Activated B cell treated with CpG ODN at 0.5 μM for 24 hours (primary cell): ENCODE measurements around the gene TUSC2. TPM values are rescaled to one million over a fixed set of nuclear protein-coding genes. Genes with fewer than 3 reads are reported as not detected.

Experiments
- ATAC-seq: fragments of 200-7000 bp; cut with Tn5 transposase; one replicate; pipeline ENCODE4 v1.10.0; 2021; ENCODE audit warnings: low read depth, mild to moderate bottlenecking, moderate library complexity
- CTCF ChIA-PET: fragments of 350-600 bp; sonication (Branson Sonifier 250); formaldehyde crosslinking; loops from one replicate; lab custom pipeline; 2021; ENCODE audit warnings: antibody characterized with exemption; lab: Charles Lee
- POLR2A ChIA-PET: fragments of 350-600 bp; sonication (Branson Sonifier 250); formaldehyde crosslinking; loops from one replicate; lab custom pipeline; 2021; ENCODE audit warnings: antibody characterized with exemption; lab: Charles Lee
- DNase-seq: peaks from one replicate; pipeline ENCODE4 v3.0.0; 2022
- H3K27ac Mint-ChIP-seq: one replicate; pipeline ENCODE4 v1.8.0; 2020; ENCODE audit warnings: mixed read lengths
- H3K27me3 Mint-ChIP-seq: one replicate; pipeline ENCODE4 v1.8.0; 2021; ENCODE audit warnings: mixed read lengths
- H3K36me3 Mint-ChIP-seq: one replicate; pipeline ENCODE4 v1.8.0; 2021; ENCODE audit warnings: low read depth, mixed read lengths
- H3K4me1 Mint-ChIP-seq: one replicate; pipeline ENCODE4 v1.8.0; 2021; ENCODE audit warnings: mixed read lengths
- H3K4me3 Mint-ChIP-seq: one replicate; pipeline ENCODE4 v1.8.0; 2020; ENCODE audit warnings: mild to moderate bottlenecking, mixed read lengths
- H3K9me3 Mint-ChIP-seq: one replicate; pipeline ENCODE4 v1.8.0; 2020; ENCODE audit warnings: mixed read lengths
- CTCF ChIP-seq: fragments of 200-600 bp; IDR thresholded peaks from one replicate; pipeline ENCODE4 v1.8.0; 2022; ENCODE audit warnings: antibody characterized with exemption, mild to moderate bottlenecking
- intact Hi-C: fragments of 100-400 bp; cut with micrococcal nuclease; formaldehyde crosslinking; loops from one replicate; pipeline ENCODE4 v1.15.1; 2024
- total RNA-seq: library from RNA; stranded (reverse); gene quantifications from 2 replicates; pipeline ENCODE4 v1.2.3, GENCODE V29; 2022

Gene TUSC2
- total RNA-seq, 1 donor from 2014 or later, result 33.4 TPM

DNA sequence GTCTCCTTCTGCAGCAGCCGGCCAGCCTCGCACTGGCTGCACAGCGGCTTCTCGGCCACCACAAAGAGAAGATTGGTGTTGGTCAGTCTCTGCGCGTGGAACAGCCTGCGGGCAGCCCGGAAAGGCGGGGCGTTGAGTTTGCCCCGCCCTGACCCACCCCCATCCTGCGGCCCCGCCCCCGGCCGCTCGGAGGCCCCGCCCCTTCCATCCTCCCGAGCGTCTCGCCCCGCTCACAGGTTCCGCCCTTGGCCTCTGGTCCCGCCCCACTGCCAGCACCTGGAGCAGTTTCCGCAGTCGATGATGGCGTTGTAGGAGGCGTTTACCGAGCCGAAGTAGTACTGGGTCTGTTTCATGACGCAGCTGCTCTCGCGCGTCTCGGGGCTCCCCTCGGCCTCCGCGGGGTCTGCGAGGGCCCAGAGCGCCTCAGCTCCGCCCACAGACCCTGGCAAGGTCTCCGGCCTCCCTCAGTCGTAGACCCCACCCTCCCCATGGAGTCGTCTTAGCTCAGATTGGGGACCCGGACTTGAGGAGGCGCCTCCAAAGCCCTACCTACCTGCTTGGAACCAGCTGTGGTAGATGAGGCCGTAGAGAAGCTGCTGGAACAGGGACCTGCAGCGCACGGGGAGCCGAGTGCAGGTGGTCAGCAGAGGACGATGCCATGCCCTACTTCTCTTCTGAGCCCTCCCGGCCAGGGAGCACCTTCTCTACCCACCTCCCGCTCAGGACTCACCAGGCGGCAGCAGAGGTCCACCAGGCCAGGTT is 37.2 kb upstream of the TUSC2 start:
- H3K9me3 Mint-ChIP-seq, result no peaks in the 10 kb centered on the region
- H3K4me3 Mint-ChIP-seq, result peak overlapping the region; percentile 85
- H3K4me1 Mint-ChIP-seq, result peaks cover 19% of the 10 kb centered on the region
- DNase-seq, result peak; percentile 85
- no peaks in the 10 kb centered on the region for H3K36me3 Mint-ChIP-seq
- H3K27ac Mint-ChIP-seq, result peak overlapping the region; percentile 83
- ATAC-seq, result peak; percentile 97
- no peak for TF ChIP-seq CTCF
- CTCF ChIA-PET, result interaction anchor here (1.2 kb wide), 1 partner anchor 177 kb away, joined by 4 read pairs; no protein-coding TSS in a partner anchor
- POLR2A ChIA-PET, result interaction anchor here (1.0 to 2.1 kb wide), 9 partner anchors 9 to 251 kb away, joined by 3 to 21 read pairs (median 5); partner anchors contain the start of genes C3orf18, CYB561D2, NPRL2 and RASSF1
- intact Hi-C loops, result loop anchor here (1.0 kb wide), 3 partner anchors 15 to 251 kb away; partner anchors contain the start of genes CYB561D2 and NPRL2
- peaks cover 2% of the 10 kb centered on the region for H3K27me3 Mint-ChIP-seq

DNA sequence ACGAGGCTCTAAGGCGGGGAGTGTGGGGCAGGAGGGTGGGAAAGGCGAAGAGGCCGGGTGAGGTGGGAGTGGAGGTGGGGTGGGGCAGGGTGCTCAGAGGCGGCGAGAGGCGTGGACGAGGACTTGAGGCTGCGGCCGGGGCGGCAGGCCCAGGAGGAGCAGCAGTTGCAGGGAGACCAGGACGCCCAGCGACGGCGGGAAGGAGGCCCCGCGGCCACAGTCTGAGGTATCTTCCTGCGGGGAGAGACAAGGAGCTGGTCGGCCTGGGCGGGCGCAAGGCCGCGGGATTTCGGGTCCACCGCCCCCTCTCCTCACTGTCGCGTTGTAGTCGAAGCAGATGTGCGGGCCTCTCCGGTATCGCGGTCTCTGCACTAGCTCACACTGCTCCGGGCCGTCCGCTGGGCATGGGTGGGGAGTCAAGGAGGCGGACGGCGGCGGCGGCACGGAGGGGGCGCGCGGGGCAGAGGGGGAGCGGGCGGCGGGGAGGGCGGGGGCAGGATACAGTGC is 36.6 kb upstream of the TUSC2 start:
- H3K9me3 Mint-ChIP-seq, result no peaks in the 10 kb centered on the region
- TF ChIP-seq CTCF, result no peak
- POLR2A ChIA-PET, result interaction anchor here (0.7 to 2.1 kb wide), 9 partner anchors 8 to 434 kb away, joined by 3 to 21 read pairs (median 4); partner anchors contain the start of genes CYB561D2, NPRL2, RASSF1 and TUSC2
- ATAC-seq (peak; percentile 23), DNase-seq (no peak)
- peaks cover 2% of the 10 kb centered on the region for H3K27me3 Mint-ChIP-seq
- intact Hi-C loops, result loop anchor here (1.0 kb wide), 3 partner anchors 14 to 252 kb away; partner anchors contain the start of genes CYB561D2 and NPRL2
- no peaks in the 10 kb centered on the region for H3K36me3 Mint-ChIP-seq
- no peak overlapping the region for H3K27ac Mint-ChIP-seq
- CTCF ChIA-PET, result interaction anchor here (1.2 kb wide), 1 partner anchor 177 kb away, joined by 4 read pairs; no protein-coding TSS in a partner anchor
- peaks cover 24% of the 10 kb centered on the region for H3K4me1 Mint-ChIP-seq
- H3K4me3 Mint-ChIP-seq, result peak overlapping the region; percentile 85

GRCh38 chr3:50359760-50360110 is 31.7 kb upstream of the TUSC2 start:
- intact Hi-C loops, result loop anchor here (1.0 to 10.0 kb wide), 11 partner anchors 8 to 1695 kb away; partner anchors contain the start of genes DUSP7, HEMK1, HYAL3 and IFRD2
- ChIA-PET POLR2A (interaction anchor here (0.6 to 1.6 kb wide), 6 partner anchors 9 to 59 kb away, joined by 3 to 15 read pairs (median 5); partner anchors contain the start of genes CYB561D2 and NPRL2), CTCF (interaction anchor here (0.8 kb wide), 1 partner anchor 13 kb away, joined by 3 read pairs; no protein-coding TSS in a partner anchor)
- DNase-seq, result no peak
- Mint-ChIP-seq H3K27ac (peak overlapping the region; percentile 89), H3K36me3 (peaks cover 30% of the 10 kb centered on the region), H3K9me3 (no peaks in the 10 kb centered on the region), H3K27me3 (no peaks in the 10 kb centered on the region), H3K4me1 (peaks cover 50% of the 10 kb centered on the region), H3K4me3 (peak overlapping the region; percentile 96)
- no peak for TF ChIP-seq CTCF
- ATAC-seq, result peak; percentile 25

DNA sequence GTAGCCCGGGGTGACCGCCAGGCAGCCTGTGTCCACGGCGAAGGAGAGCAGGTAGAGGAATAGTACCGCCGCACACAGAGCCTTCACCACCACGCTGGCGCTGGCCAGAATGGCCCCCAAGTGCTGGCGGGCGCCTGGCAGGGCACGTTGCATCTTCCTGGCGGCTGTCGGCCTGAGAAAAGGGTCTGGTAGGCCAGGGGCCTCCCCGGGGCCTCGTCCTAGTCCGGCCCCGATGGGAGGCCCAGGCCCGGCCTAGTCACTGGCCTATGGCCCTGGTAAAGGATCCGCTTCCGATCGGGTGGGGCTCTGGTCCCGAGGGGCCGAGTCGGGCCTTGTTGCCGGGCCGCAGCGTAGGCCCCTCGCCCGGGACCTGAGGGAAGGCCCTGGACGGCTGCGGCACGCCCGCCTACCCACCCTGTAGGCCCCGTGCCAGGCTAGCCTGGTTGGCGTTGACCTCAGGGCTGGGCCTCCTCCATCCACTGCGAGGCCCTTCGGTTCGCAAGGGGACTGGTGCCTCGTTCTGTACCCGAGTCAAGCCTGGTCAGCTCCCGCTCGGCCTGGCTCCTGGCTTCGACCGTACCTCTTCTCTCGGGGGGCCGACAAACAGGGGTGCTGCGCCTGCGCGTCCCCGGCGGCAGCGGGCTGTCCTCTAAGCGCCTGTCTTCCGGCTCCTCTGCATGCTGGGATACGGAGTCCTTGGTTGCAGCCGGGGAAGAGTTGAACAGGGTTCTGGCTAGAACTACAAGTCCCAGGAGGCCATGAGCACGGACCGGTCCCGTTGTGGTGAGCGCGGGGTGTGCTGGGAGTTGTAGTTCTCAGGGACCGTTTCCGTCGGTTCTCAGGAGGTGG is 31.1 kb upstream of the TUSC2 start, which contains the start of gene TMEM115:
Gene TMEM115 (minus strand): TSS at position 611 of the 849 bp plus-strand sequence. CDS start 458 bp downstream, at position 153.
- POLR2A ChIA-PET, result interaction anchor here (0.6 to 1.6 kb wide), 7 partner anchors 9 to 58 kb away, joined by 3 to 15 read pairs (median 5); partner anchors contain the start of genes CYB561D2, NPRL2 and RASSF1
- H3K4me1 Mint-ChIP-seq, result peaks cover 49% of the 10 kb centered on the region

More for the DNA sequence above, 31.1 kb upstream of the TUSC2 start, which contains the start of gene TMEM115:
- peaks cover 36% of the 10 kb centered on the region for H3K36me3 Mint-ChIP-seq
- intact Hi-C loops, result loop anchor here (1.0 to 10.0 kb wide), 11 partner anchors 8 to 1696 kb away; partner anchors contain the start of genes DUSP7, HEMK1, HYAL3 and IFRD2
- no peaks in the 10 kb centered on the region for H3K27me3 Mint-ChIP-seq
- peak within 1 kb of the TSS; percentile 89 for H3K27ac Mint-ChIP-seq
- no peaks in the 10 kb centered on the region for H3K9me3 Mint-ChIP-seq
- DNase-seq (peak; percentile 88), ATAC-seq (peak; percentile 100)
- peak within 1 kb of the TSS; percentile 96 for H3K4me3 Mint-ChIP-seq
- CTCF ChIA-PET, result interaction anchor here (0.8 kb wide), 1 partner anchor 12 kb away, joined by 3 read pairs; no protein-coding TSS in a partner anchor
- TF ChIP-seq CTCF, result no peak
